Mammary epithelial cell (primary cell): ENCODE data around the gene EXOC4.

Experiments used
- CTCF ChIP-seq, 2 donors: IDR thresholded peaks in 1 of 2; conservative IDR thresholded peaks in 1 of 2; 2 replicates each; pipeline ENCODE4 v1.5.1; 2011 to 2012; ENCODE audit warnings: inconsistent platforms in 2 of 2, low read length in 2 of 2, mild to moderate bottlenecking in 2 of 2, control low read depth in 1 of 2, low read depth in 1 of 2; ENCODE audit not compliant: insufficient read depth in 1 of 2; ENCODE audit errors: extremely low read depth in 1 of 2
- EZH2 ChIP-seq: IDR thresholded peaks from 2 replicates; pipeline ENCODE4 v1.6.1; 2012; ENCODE audit warnings: low read length, inconsistent platforms, borderline replicate concordance

GRCh38 chr7:133698127-133698526 lies 445.2 kb downstream of the EXOC4 start:
- no peak for TF ChIP-seq CTCF (conservative IDR thresholded peaks at IDR 0.05 in 1 of 2, IDR thresholded peaks at IDR 0.05 in 1 of 2; ENCODE audit: extremely low read depth in 1 of 2, insufficient read depth in 1 of 2, low read depth in 1 of 2, low read length in 2 of 2)
- no peak for TF ChIP-seq EZH2
